NCI-H2029 (cell line): Measurements from ENCODE around the gene CYP27B1.
"Not testable (repeated sequence)": the region's sequence is repeated elsewhere in the genome, so short reads cannot be mapped to it uniquely, and the experiment has no call there.

Source experiments
- DNase-seq: peaks from one replicate; lab custom pipeline; 2025; lab: John Stamatoyannopoulos, UW

Gene CYP27B1

DNA sequence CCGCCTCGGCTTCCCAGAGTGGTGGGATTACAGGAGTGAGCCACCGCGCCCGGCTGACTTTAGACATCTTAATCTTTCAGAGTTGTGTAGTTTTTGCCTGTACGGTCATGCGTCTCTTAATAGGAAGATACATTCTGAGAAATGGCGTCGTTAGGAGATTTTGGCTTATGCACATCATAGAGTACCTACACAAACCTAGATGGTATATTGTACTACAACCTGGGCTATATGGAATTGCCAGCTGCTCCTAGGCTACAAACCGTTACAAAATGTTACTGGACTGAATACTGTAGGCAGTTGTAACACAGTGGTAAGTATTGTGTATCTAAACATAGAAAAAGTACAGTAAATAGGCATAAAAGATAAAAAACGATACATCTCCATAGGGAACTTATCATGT, 17.0 kb upstream of the CYP27B1 start:
- no peak for DNase-seq

- no peak for DNase-seq
Observed at GRCh38 chr12:57783466-57783801, 16.6 kb upstream of the CYP27B1 start.

DNA sequence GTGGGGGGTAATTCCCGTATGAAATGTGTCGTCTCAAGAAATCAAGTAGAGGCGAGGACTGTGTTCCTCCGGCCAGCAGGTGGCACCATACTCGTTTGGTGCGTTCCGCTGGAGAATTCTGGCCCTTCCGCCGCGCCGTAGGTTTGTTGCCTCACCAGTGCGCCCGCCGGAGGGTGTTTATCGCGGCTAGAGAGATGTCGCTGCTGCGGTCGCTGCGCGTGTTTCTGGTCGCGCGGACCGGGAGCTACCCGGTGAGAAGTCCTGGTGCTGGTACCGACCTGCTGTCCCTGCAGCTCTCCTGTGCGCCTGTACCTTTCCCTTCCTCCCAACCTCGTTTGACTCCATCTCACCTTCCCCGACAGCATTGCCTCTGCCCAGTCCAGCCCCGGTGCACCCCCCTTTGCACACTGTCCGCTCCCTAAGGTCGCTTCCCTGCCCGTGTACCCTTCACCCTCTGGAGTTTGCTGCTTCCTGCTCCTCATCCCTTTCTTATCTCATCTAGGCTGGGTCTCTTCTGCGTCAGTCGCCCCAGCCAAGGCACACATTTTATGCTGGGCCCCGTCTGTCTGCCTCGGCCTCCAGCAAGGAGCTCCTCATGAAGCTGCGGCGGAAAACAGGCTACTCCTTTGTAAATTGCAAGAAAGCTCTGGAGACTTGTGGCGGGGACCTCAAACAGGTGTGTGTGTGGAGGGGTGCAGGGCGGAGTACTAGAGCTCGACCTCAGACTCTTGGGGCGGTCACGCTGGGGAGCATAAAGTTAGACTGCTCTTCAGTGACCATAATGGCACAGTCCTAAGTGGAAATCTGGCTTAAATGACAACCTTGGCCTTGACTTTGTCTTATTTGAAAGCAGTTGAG, 16.0 kb upstream of the CYP27B1 start, which contains the start of gene TSFM:
TSFM (plus strand) TSS at position 180 of the 858 bp plus-strand sequence; CDS start at position 195, 15 bp downstream.
- DNase-seq = peak; percentile 94

- DNase-seq = no peak
Observed at GRCh38 chr12:57782243-57782607, 15.3 kb upstream of the CYP27B1 start.

DNA sequence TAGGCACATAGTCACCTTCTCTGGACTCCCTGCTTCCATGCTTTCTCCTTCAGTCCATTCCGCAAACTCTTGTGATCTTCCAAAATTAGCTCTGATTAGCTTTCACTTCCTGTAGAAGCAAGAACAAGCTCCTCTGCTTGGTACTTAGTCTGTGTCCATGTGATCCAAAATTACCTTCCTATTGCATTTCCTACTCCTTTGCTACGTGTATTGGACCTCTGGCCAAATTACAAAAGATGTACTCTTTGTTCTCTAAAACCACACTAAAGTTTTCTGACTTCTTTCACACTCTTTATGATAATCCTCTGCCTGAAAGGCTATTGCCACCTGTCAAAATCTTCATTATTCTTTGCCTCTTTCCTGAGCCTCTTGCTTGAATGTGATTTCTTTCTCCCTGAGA, 14.9 kb upstream of the CYP27B1 start:
- no peak for DNase-seq

- DNase-seq = no peak
Observed at GRCh38 chr12:57781244-57781643, 14.4 kb upstream of the CYP27B1 start.

DNA sequence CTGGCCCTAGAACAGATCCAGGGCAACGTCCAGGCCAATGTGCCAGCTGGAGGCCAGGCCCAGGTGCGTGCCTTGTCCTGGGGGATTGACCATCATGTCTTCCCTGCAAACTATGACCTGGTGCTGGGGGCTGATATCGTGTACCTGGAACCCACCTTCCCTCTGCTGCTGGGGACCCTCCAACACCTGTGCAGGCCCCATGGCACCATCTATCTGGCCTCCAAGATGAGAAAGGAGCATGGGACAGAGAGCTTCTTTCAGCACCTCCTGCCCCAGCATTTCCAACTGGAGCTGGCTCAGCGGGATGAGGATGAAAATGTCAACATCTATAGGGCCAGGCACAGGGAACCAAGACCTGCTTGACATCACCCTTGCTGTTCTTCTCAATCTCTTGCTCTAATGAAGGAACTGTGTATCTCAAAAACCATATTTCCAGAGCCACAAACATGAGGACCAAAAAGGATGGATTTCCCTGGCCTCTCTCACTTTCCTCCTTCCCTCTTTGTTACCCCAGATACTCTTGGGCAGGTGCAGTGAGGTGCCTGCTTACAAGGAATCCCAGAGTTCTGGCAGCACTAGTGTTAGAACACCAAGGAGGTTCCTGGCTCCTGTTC, 13.5 kb upstream of the CYP27B1 start:
- DNase-seq = no peak

DNA sequence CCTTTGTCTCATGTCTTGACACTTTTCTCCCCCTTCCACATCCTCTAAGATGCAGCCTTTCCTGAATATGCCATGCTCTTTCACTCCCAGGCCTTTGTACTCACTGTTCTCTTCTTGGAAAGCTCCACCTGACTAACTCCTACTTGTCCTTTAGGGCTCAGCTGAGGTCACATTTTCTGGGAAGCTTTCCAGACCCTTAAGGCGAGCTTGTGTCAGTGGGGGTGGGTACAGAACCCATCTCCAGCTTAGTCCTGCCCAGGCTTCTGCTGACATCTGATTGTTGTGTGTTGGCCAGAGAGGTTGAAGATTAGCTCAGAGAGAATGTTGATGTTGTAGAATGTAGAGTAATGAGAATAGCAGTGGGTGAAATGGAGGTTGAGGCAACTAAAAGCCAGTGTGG, 12.9 kb upstream of the CYP27B1 start:
- no peak for DNase-seq

DNA sequence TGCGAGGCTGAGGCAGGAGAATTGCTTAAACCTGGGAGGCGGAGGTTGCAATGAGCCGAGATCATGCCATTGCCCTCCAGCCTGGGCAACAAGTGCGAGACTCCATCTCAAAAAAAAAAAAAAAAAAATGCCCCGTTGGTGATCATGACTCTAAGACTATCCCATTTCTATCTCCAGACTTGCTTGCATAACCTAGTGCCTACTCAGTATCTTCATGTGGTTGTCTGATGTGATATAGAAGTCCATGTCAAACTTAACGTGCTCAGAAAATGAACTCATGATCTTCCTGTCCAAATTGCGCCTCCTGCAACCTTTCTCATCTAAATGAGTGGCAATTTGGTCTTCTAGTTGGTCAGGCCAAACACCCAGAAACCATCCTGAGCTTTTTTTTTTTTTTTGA, 11.0 kb upstream of the CYP27B1 start:
- no peak for DNase-seq

- no peak for DNase-seq
Observed at GRCh38 chr12:57777367-57777766, 10.5 kb upstream of the CYP27B1 start.

- no peak for DNase-seq
Observed at GRCh38 chr12:57776247-57776587, 9.3 kb upstream of the CYP27B1 start.

DNA sequence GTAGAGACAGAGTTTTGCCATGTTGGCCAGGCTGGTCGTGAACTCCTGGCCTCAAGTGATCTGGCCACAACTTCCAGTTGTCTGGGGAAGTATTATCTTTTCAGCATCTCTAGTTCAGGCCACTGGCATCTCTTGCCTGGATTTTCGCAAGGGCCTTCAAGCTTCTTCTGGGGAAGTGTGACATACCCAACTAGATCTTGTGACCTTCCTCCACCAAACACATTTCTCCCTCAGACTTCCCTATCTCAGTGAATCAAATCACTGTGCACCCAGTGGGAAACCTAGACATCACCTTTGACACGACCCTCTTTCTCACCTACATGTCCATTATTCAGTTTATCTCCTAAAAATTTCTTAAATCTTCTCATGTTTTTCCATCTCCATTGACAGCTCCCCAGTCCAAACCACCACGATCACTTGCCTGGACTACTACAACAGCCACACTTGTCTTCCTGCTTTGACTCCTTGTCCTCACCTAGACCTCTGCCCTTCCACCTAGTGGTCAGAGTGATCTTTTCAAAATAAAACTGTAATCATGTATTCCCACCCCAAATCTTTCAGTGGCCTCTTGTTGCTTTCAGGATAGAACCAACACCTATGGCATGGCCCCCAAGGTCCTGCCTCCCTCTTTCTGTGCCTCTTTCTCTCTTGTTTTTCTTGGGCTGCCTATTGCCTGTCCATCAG, 8.8 kb upstream of the CYP27B1 start:
- no peak for DNase-seq

DNA sequence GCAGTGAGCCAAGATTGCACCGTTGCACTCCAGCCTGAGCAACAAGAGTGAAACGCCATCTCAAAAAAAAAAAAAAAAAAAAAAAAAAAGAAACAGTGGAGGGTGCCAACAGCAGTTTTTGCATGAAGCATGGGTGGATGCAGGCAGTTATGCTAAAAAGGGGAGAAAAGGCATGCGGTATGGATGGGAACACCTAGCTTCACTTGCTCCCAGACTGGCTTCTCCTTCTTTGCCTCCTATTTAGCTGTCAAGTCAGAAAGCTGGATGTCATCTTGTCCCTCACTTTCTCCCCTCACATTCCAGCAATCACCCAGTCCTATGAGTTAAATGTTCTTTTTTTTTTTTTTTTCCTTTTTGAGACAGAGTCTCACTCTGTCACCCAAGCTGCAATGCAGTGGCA, 8.2 kb upstream of the CYP27B1 start:
- DNase-seq = no peak

DNA sequence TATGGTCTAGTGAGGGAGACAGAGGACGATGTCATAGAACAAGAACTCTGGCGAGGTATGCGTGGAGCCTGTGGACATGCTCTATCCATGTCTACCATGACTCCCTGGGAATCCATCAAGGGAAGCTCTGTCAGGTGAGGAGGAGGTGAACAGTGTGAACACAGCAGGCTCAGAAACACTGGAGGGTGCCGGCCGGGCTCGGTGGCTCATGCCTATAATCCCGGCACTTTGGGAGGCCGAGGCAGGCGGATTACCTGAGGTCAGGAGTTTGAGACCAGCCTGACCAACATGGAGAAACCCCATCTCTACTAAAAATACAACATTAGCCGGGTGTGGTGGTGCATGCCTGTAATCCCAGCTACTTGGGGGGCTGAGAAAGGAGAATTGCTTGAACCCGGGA, 7.8 kb upstream of the CYP27B1 start:
- not testable (repeated sequence) for DNase-seq

GRCh38 chr12:57772429-57773322, 5.8 kb upstream of the CYP27B1 start, which contains the start of gene EEF1AKMT3:
Gene EEF1AKMT3 (plus strand): TSS chr12:57772614. CDS start chr12:57772725, 111 bp downstream.
- peak; percentile 56 for DNase-seq

- peak; percentile 92 for DNase-seq
Observed at GRCh38 chr12:57771873-57772428, 5.1 kb upstream of the CYP27B1 start, which contains the start of gene METTL1. Gene METTL1 (minus strand): TSS chr12:57772105. CDS start chr12:57772083, 22 bp downstream.

- peak; percentile 61 for DNase-seq
Observed at GRCh38 chr12:57771236-57771872, 4.5 kb upstream of the CYP27B1 start.

DNA sequence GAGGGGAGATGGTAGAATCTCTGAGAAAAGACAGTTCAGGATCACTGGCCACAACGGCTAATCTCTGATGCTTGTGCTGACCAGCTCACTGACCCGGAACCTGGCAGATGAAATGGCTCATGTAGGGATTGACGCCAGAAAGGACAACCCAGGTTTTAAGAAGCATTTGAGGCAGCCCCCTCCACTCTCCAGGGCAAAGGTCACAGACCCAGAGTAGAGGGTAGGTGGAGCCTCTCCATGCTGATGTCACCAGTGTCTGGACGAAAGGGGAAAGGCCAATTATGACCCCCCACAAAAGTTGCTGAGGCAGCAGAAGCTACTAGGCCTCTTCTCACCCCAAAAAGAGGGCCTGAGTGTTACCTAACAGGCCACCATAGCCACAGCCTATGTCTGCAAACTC, 3.9 kb upstream of the CYP27B1 start:
- DNase-seq = no peak

DNA sequence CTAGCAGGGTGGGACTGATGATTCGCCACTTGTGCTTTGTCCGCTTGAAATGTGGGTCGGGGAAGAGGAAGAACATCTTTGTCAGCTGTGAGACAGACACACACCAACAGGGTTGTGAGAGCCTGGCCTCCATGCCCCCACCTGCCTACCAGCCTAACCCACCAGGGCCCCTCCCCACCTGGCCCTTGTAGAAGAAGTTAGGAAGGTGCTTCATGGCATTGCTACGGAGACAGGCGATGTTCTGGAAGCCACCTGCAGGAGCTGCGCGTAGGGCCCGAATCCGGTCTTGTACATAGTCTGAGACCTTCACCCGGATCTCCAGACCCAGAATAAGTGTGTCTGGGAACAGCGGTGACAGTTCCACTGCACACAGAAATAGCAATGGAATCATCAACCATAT, 2.7 kb upstream of the CYP27B1 start:
- DNase-seq = no peak

- DNase-seq = no peak
Observed at GRCh38 chr12:57767876-57768275, 998 bp upstream of the CYP27B1 start.

- DNase-seq = no peak
Observed at GRCh38 chr12:57767305-57767698, 424 bp upstream of the CYP27B1 start.
